Glutamatergic neuron (in vitro differentiated cells): ENCODE data around the gene ERI3. TPM values are rescaled to one million over a fixed set of nuclear protein-coding genes. Genes with fewer than 3 reads are reported as not detected.

Experiments
- DNase-seq: peaks from one replicate; pipeline ENCODE4 v3.0.0; 2022
- H3K27ac Mint-ChIP-seq: one replicate; pipeline ENCODE4 v1.8.0; 2020; ENCODE audit warnings: mild to moderate bottlenecking, mixed read lengths, inconsistent platforms; ENCODE audit not compliant: unreplicated experiment
- H3K27me3 Mint-ChIP-seq: one replicate; pipeline ENCODE4 v1.8.0; 2020; ENCODE audit warnings: mild to moderate bottlenecking, moderate library complexity, mixed read lengths, inconsistent platforms; ENCODE audit not compliant: unreplicated experiment
- H3K36me3 Mint-ChIP-seq: one replicate; pipeline ENCODE4 v1.8.0; 2020; ENCODE audit warnings: mild to moderate bottlenecking, mixed read lengths, inconsistent platforms; ENCODE audit not compliant: unreplicated experiment
- H3K4me1 Mint-ChIP-seq: one replicate; pipeline ENCODE4 v1.8.0; 2020; ENCODE audit warnings: mild to moderate bottlenecking, low read depth, mixed read lengths, inconsistent platforms; ENCODE audit not compliant: unreplicated experiment
- H3K4me3 Mint-ChIP-seq: one replicate; pipeline ENCODE4 v1.8.0; 2020; ENCODE audit warnings: mild to moderate bottlenecking, mixed read lengths, inconsistent platforms; ENCODE audit not compliant: unreplicated experiment
- H3K9me3 Mint-ChIP-seq: one replicate; pipeline ENCODE4 v1.8.0; 2020; ENCODE audit warnings: mild to moderate bottlenecking, moderate library complexity, mixed read lengths, inconsistent platforms; ENCODE audit not compliant: unreplicated experiment
- CTCF ChIP-seq: fragments of 200-600 bp; sonication (generic); IDR thresholded peaks from one replicate; pipeline ENCODE4 v1.5.0; 2021; ENCODE audit not compliant: partially characterized antibody, unreplicated experiment
- total RNA-seq: library from RNA; stranded (reverse); fragmentation: NEBNext Ultra II Directional; extraction: Animal tissue kit (Norgen Biotek cat#: 25700); gene quantifications from one replicate; pipeline ENCODE4 v1.2.1, GENCODE V29; 2021; ENCODE audit not compliant: unreplicated experiment

ERI3 gene
- total RNA-seq, 1 donor from 2014 or later, result 37.0 TPM

- no peak for DNase-seq
Observed at GRCh38 chr1:44332505-44332904, 22.6 kb downstream of the ERI3 start.

GRCh38 chr1:44330935-44331334 is 24.1 kb downstream of the ERI3 start:
- H3K36me3 Mint-ChIP-seq, result no peaks in the 10 kb centered on the region
- peaks cover 4% of the 10 kb centered on the region for H3K9me3 Mint-ChIP-seq
- H3K4me3 Mint-ChIP-seq, result no peak overlapping the region
- peaks cover 2% of the 10 kb centered on the region for H3K27me3 Mint-ChIP-seq
- no peak overlapping the region for H3K27ac Mint-ChIP-seq
- DNase-seq, result no peak
- no peak for TF ChIP-seq CTCF
- peaks cover 20% of the 10 kb centered on the region for H3K4me1 Mint-ChIP-seq

More at GRCh38 chr1:44332505-44332904, 22.6 kb downstream of the ERI3 start:
- Mint-ChIP-seq H3K36me3 (no peaks in the 10 kb centered on the region), H3K9me3 (peaks cover 4% of the 10 kb centered on the region), H3K27me3 (peaks cover 2% of the 10 kb centered on the region), H3K4me3 (no peak overlapping the region), H3K27ac (no peak overlapping the region), H3K4me1 (peaks cover 18% of the 10 kb centered on the region)
- no peak for TF ChIP-seq CTCF

- no peak overlapping the region for H3K4me3 Mint-ChIP-seq
- peaks cover 20% of the 10 kb centered on the region for H3K4me1 Mint-ChIP-seq
- no peak for TF ChIP-seq CTCF
- no peak for DNase-seq
- H3K27me3 Mint-ChIP-seq, result peaks cover 2% of the 10 kb centered on the region
- peaks cover 6% of the 10 kb centered on the region for H3K9me3 Mint-ChIP-seq
- peak overlapping the region; percentile 24 for H3K27ac Mint-ChIP-seq
- no peaks in the 10 kb centered on the region for H3K36me3 Mint-ChIP-seq
Observed at GRCh38 chr1:44328671-44329416, 26.2 kb downstream of the ERI3 start.

GRCh38 chr1:44327679-44328491 is 27.2 kb downstream of the ERI3 start:
- H3K27ac Mint-ChIP-seq, result no peak overlapping the region
- DNase-seq, result peak; percentile 49

More at GRCh38 chr1:44327679-44328491, 27.2 kb downstream of the ERI3 start:
- no peak for TF ChIP-seq CTCF
- no peak overlapping the region for H3K4me3 Mint-ChIP-seq
- peaks cover 3% of the 10 kb centered on the region for H3K36me3 Mint-ChIP-seq
- peaks cover 20% of the 10 kb centered on the region for H3K4me1 Mint-ChIP-seq
- H3K27me3 Mint-ChIP-seq, result peaks cover 2% of the 10 kb centered on the region
- H3K9me3 Mint-ChIP-seq, result peaks cover 7% of the 10 kb centered on the region
